ENCODE measurements around the gene LCE3B.

The LCE3B gene

DNA sequence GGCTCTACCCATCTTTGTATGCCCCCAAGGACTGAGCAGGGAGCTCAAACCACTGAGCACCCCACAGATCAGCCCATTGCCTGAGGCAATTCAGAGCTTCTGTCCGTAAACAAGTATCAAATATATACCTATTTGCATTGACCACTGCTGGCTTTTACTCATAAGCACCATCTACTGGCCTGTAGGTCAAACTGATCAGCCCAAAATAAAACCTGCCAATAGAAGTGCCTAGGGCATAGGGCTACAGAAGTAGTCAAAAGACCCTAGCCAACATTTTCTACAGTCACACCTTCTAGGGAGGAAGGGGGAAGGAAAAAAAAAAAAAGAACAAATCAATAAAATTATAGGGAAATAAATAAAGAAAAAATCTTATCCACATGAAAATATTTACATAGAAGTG, 28.0 kb upstream of the LCE3B start:
- no peak overlapping the region for H2AK5ac ChIP-seq (ENCODE audit: low read depth, low read length)
- H3K4me1 ChIP-seq (ENCODE audit: control insufficient read depth in 2 of 2, insufficient read depth in 1 of 2, low read depth in 1 of 2, low read length in 2 of 2): no peaks in the 10 kb centered on the region
- no peaks in the 10 kb centered on the region for H3K27me3 ChIP-seq (ENCODE audit: control insufficient read depth in 3 of 3, insufficient read depth in 3 of 3, low read depth in 1 of 3, low read length in 3 of 3)
- H3K4me2 ChIP-seq (ENCODE audit: insufficient read depth, low read length, poor library complexity, severe bottlenecking): no peak overlapping the region
- no peak overlapping the region for H2BK15ac ChIP-seq (ENCODE audit: low read length)
- WGBS, 2 donors (ENCODE audit: extremely low coverage in 2 of 2, insufficient read length in 2 of 2, insufficient replicate concordance in 1 of 2): no CpG with 5 or more reads among the region's 1 CpG
- no peak overlapping the region for H3K9ac ChIP-seq (ENCODE audit: low read depth, low read length, poor library complexity)
- peaks cover 0 to under 1% of the 10 kb centered on the region in 2 donors for H3K9me3 ChIP-seq (replicated peaks in 1 of 2; ENCODE audit: control insufficient read depth in 2 of 2, insufficient read depth in 1 of 2, low read depth in 1 of 2, low read length in 2 of 2)
- H3K36me3 ChIP-seq (replicated peaks in 1 of 2; ENCODE audit: control insufficient read depth in 2 of 2, insufficient read depth in 2 of 2, low read length in 2 of 2): no peaks in the 10 kb centered on the region
- DNase-seq (ENCODE audit: low spot score): no peak
- H3K18ac ChIP-seq (ENCODE audit: low read length): no peak overlapping the region
- H4K91ac ChIP-seq (ENCODE audit: low read depth, low read length, poor library complexity): no peak overlapping the region
- no peak overlapping the region for H2BK120ac ChIP-seq (ENCODE audit: low read depth, low read length)
- no peak overlapping the region for H2BK5ac ChIP-seq (ENCODE audit: low read length)
- no peak overlapping the region for H2AFZ ChIP-seq (ENCODE audit: low read length)
- H3K23ac ChIP-seq (ENCODE audit: low read depth, low read length, poor library complexity): no peak overlapping the region
- no peak overlapping the region for H3K4ac ChIP-seq (ENCODE audit: low read length)
- no peak overlapping the region for H3K4me3 ChIP-seq (ENCODE audit: low read length in 2 of 2)
- H4K8ac ChIP-seq (ENCODE audit: low read depth, low read length): no peak overlapping the region
- no peak overlapping the region for H3K27ac ChIP-seq (replicated peaks; ENCODE audit: low read length)
- H3K79me1 ChIP-seq (ENCODE audit: low read depth, low read length): no peaks in the 10 kb centered on the region
- no peak overlapping the region for H3K14ac ChIP-seq (ENCODE audit: low read length)
- H2BK12ac ChIP-seq (ENCODE audit: low read length): no peak overlapping the region

DNA sequence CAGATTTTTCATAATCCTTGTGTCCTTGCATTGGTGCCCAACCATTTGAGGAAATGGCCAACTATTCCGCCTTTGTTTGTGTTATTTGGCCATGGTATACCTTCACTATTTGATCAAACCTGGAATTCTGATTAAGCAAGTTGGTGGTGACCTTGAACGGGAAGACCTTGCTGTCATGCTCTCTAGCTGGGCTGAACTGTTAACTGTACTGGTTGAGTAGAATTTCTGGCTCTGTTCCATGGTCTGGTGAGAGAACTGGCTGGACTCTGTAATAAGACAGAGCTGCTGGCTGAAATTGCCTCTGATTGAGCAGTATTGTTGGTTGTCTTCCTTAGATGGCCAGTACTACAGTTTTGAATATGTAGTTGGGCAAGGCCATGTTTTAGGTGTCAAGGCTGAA, 16.6 kb upstream of the LCE3B start:
- H3K9me3 ChIP-seq (replicated peaks in 1 of 2; ENCODE audit: control insufficient read depth in 2 of 2, insufficient read depth in 1 of 2, low read depth in 1 of 2, low read length in 2 of 2): no peaks in the 10 kb centered on the region
- H3K4me3 ChIP-seq (ENCODE audit: low read length in 2 of 2): no peak overlapping the region
- no peak overlapping the region for H3K4ac ChIP-seq (ENCODE audit: low read length)
- H3K18ac ChIP-seq (ENCODE audit: low read length): no peak overlapping the region
- no peak overlapping the region for H2AK5ac ChIP-seq (ENCODE audit: low read depth, low read length)
- H2BK15ac ChIP-seq (ENCODE audit: low read length): no peak overlapping the region
- H3K36me3 ChIP-seq (replicated peaks in 1 of 2; ENCODE audit: control insufficient read depth in 2 of 2, insufficient read depth in 2 of 2, low read length in 2 of 2): no peaks in the 10 kb centered on the region
- H3K27ac ChIP-seq (replicated peaks; ENCODE audit: low read length): no peak overlapping the region
- no peaks in the 10 kb centered on the region for H3K79me1 ChIP-seq (ENCODE audit: low read depth, low read length)
- no peak overlapping the region for H3K9ac ChIP-seq (ENCODE audit: low read depth, low read length, poor library complexity)
- no peak overlapping the region for H3K4me2 ChIP-seq (ENCODE audit: insufficient read depth, low read length, poor library complexity, severe bottlenecking)
- no peak for DNase-seq (ENCODE audit: low spot score)
- no CpG with 5 or more reads among the region's 2 CpGs for WGBS, 2 donors (ENCODE audit: extremely low coverage in 2 of 2, insufficient read length in 2 of 2, insufficient replicate concordance in 1 of 2)
- H4K8ac ChIP-seq (ENCODE audit: low read depth, low read length): no peak overlapping the region
- H2BK120ac ChIP-seq (ENCODE audit: low read depth, low read length): no peak overlapping the region
- no peak overlapping the region for H3K14ac ChIP-seq (ENCODE audit: low read length)
- H4K91ac ChIP-seq (ENCODE audit: low read depth, low read length, poor library complexity): no peak overlapping the region
- H2BK5ac ChIP-seq (ENCODE audit: low read length): no peak overlapping the region
- no peak overlapping the region for H2AFZ ChIP-seq (ENCODE audit: low read length)
- H3K23ac ChIP-seq (ENCODE audit: low read depth, low read length, poor library complexity): no peak overlapping the region
- H2BK12ac ChIP-seq (ENCODE audit: low read length): no peak overlapping the region
- H3K4me1 ChIP-seq (ENCODE audit: control insufficient read depth in 2 of 2, insufficient read depth in 1 of 2, low read depth in 1 of 2, low read length in 2 of 2): no peaks in the 10 kb centered on the region
- no peaks in the 10 kb centered on the region for H3K27me3 ChIP-seq (ENCODE audit: control insufficient read depth in 3 of 3, insufficient read depth in 3 of 3, low read depth in 1 of 3, low read length in 3 of 3)

DNA sequence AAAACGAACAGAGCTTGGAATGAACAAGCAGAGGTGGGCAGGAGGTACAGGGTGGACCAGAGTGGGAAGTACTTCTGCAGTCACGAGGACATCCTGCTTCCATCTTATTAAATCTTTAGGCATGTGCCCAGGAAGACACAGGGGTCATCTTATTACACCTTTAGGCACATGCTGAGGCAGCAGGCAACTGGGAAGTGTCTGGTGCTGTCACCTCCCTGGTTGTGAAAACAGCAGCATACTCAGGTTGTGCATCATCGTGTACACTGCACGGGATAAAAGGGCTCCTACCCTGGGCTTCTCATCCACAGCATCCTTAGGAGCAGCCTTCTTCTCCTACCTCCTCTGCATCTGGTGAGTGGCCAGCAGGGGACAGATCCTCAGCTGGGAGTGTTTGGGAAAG, 13.7 kb upstream of the LCE3B start, which contains the start of gene LCE3C:
TSS of gene LCE3C (plus strand) at position 301 of the 400 bp plus-strand sequence. CDS start 498 bp downstream, outside the sequence.
- Histone ChIP-seq H2BK12ac (ENCODE audit: low read length) (no peak within 1 kb of the TSS), H3K14ac (ENCODE audit: low read length) (no peak within 1 kb of the TSS), H3K36me3 (replicated peaks in 1 of 2; ENCODE audit: control insufficient read depth in 2 of 2, insufficient read depth in 2 of 2, low read length in 2 of 2) (no peaks in the 10 kb centered on the region), H3K9ac (ENCODE audit: low read depth, low read length, poor library complexity) (no peak within 1 kb of the TSS), H3K9me3 (replicated peaks in 1 of 2; ENCODE audit: control insufficient read depth in 2 of 2, insufficient read depth in 1 of 2, low read depth in 1 of 2, low read length in 2 of 2) (no peaks in the 10 kb centered on the region), H4K8ac (ENCODE audit: low read depth, low read length) (no peak within 1 kb of the TSS), H3K18ac (ENCODE audit: low read length) (no peak within 1 kb of the TSS), H3K27ac (replicated peaks; ENCODE audit: low read length) (no peak within 1 kb of the TSS), H2AFZ (ENCODE audit: low read length) (no peak within 1 kb of the TSS), H2BK120ac (ENCODE audit: low read depth, low read length) (no peak within 1 kb of the TSS), H2AK5ac (ENCODE audit: low read depth, low read length) (no peak within 1 kb of the TSS), H3K27me3 (ENCODE audit: control insufficient read depth in 3 of 3, insufficient read depth in 3 of 3, low read depth in 1 of 3, low read length in 3 of 3) (no peaks in the 10 kb centered on the region), H3K23ac (ENCODE audit: low read depth, low read length, poor library complexity) (no peak within 1 kb of the TSS), H3K79me1 (ENCODE audit: low read depth, low read length) (no peaks in the 10 kb centered on the region), H2BK15ac (ENCODE audit: low read length) (no peak within 1 kb of the TSS), H4K91ac (ENCODE audit: low read depth, low read length, poor library complexity) (no peak within 1 kb of the TSS), H3K4ac (ENCODE audit: low read length) (no peak within 1 kb of the TSS), H3K4me3 (ENCODE audit: low read length in 2 of 2) (no peak within 1 kb of the TSS), H3K4me2 (ENCODE audit: insufficient read depth, low read length, poor library complexity, severe bottlenecking) (no peak within 1 kb of the TSS), H2BK5ac (ENCODE audit: low read length) (no peak within 1 kb of the TSS), H3K4me1 (ENCODE audit: control insufficient read depth in 2 of 2, insufficient read depth in 1 of 2, low read depth in 1 of 2, low read length in 2 of 2) (no peaks in the 10 kb centered on the region)
- WGBS, 2 donors (ENCODE audit: extremely low coverage in 2 of 2, insufficient read length in 2 of 2, insufficient replicate concordance in 1 of 2): no CpG with 5 or more reads among the region's 4 CpGs
- no peak for DNase-seq (ENCODE audit: low spot score)

DNA sequence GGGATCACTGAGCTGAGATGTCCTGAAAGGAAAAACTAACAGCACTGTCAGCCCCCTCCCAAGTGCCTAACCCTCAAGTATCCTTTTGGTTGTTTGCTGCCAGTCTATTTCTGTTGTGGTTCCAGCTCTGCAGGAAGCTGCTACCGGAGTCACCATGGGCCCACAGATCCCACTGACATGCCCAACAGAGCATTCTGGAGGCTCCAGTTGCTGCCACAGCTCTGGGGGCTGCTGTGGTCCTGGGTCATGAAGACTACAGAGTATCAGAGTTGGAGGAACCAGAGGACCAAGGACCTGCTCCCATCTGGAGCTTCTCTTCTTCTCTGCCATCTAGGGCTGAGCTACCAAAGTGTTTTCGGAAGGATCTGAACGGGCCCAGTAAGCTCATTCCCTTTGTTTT, 8.4 kb downstream of the LCE3B start:
- Histone ChIP-seq H3K18ac (ENCODE audit: low read length) (no peak overlapping the region), H3K9ac (ENCODE audit: low read depth, low read length, poor library complexity) (no peak overlapping the region)

More for the DNA sequence above, 8.4 kb downstream of the LCE3B start:
- no peak overlapping the region for H2BK12ac ChIP-seq (ENCODE audit: low read length)
- H3K36me3 ChIP-seq (replicated peaks in 1 of 2; ENCODE audit: control insufficient read depth in 2 of 2, insufficient read depth in 2 of 2, low read length in 2 of 2): no peaks in the 10 kb centered on the region
- H3K4me3 ChIP-seq (ENCODE audit: low read length in 2 of 2): no peak overlapping the region
- H3K79me1 ChIP-seq (ENCODE audit: low read depth, low read length): no peaks in the 10 kb centered on the region
- no peak overlapping the region for H3K27ac ChIP-seq (replicated peaks; ENCODE audit: low read length)
- no peak overlapping the region for H4K8ac ChIP-seq (ENCODE audit: low read depth, low read length)
- no peak overlapping the region for H3K23ac ChIP-seq (ENCODE audit: low read depth, low read length, poor library complexity)
- H2AFZ ChIP-seq (ENCODE audit: low read length): no peak overlapping the region
- H3K9me3 ChIP-seq (replicated peaks in 1 of 2; ENCODE audit: control insufficient read depth in 2 of 2, insufficient read depth in 1 of 2, low read depth in 1 of 2, low read length in 2 of 2): peaks cover 0 to 41% of the 10 kb centered on the region in 2 donors
- H2BK5ac ChIP-seq (ENCODE audit: low read length): no peak overlapping the region
- H4K91ac ChIP-seq (ENCODE audit: low read depth, low read length, poor library complexity): no peak overlapping the region
- no peak overlapping the region for H3K4me2 ChIP-seq (ENCODE audit: insufficient read depth, low read length, poor library complexity, severe bottlenecking)
- H3K4ac ChIP-seq (ENCODE audit: low read length): no peak overlapping the region
- WGBS, 2 donors (ENCODE audit: extremely low coverage in 2 of 2, insufficient read length in 2 of 2, insufficient replicate concordance in 1 of 2): no CpG with 5 or more reads among the region's 3 CpGs
- H2AK5ac ChIP-seq (ENCODE audit: low read depth, low read length): no peak overlapping the region
- no peak overlapping the region for H2BK15ac ChIP-seq (ENCODE audit: low read length)
- no peaks in the 10 kb centered on the region for H3K27me3 ChIP-seq (ENCODE audit: control insufficient read depth in 3 of 3, insufficient read depth in 3 of 3, low read depth in 1 of 3, low read length in 3 of 3)
- no peak overlapping the region for H3K14ac ChIP-seq (ENCODE audit: low read length)
- no peaks in the 10 kb centered on the region for H3K4me1 ChIP-seq (ENCODE audit: control insufficient read depth in 2 of 2, insufficient read depth in 1 of 2, low read depth in 1 of 2, low read length in 2 of 2)
- DNase-seq (ENCODE audit: low spot score): no peak
- no peak overlapping the region for H2BK120ac ChIP-seq (ENCODE audit: low read depth, low read length)

Data from neuronal stem cell (in vitro differentiated cells).